ENCODE data around the gene APC. TPM values are rescaled to one million over a fixed set of nuclear protein-coding genes. Genes with fewer than 3 reads are reported as not detected.

The APC gene
- total and polyA plus RNA-seq, 2 donors (not counting 3 experiments of a cell fraction or from before 2014, with no cell fraction given), result 11.2 to 39.6 TPM

DNA sequence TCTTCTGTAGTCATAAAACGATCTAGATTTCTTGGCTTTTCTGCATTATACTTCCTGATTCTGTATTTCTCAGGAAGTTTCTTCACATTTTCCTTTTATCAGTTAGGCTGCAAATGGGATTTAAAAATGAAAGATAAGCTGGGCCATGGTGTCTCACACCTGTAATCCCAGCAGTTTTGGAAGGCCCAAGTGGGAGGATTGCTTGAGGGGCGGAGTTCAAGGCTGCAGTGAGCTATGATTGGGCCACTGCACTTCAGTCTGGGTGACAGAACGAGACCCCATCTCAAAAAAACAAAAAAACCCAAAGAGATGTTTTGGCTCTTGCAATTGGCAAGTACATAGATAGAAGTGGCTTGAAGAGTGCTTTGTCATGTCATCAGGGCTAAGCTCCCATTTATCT lies 26.2 kb upstream of the APC start:
- H3K9me1 ChIP-seq (replicated peaks; ENCODE audit: control insufficient read depth, extremely low read depth, insufficient read depth, low read length), result no peaks in the 10 kb centered on the region
- BruUV-seq (replicated peaks), result no TSS peak
- H3K27ac ChIP-seq (ENCODE audit: insufficient read depth, low read depth, low read length), result no peak overlapping the region
- no peak overlapping the region for H3K9ac ChIP-seq (replicated peaks; ENCODE audit: extremely low read depth, insufficient read depth, low read length)
- intact Hi-C loops (cut with micrococcal nuclease) (no loop called here), dilution Hi-C loops (cut with MboI; ENCODE audit: extremely low pct_ligation_motif_present, low sequenced_read_pairs) (no loop called here)
- ChIA-PET POLR2A (no interaction called here), CTCF (interaction anchor here (0.9 to 1.6 kb wide), 2 partner anchors 9 to 17 kb away, joined by 3 read pairs; no protein-coding TSS in a partner anchor)
- H3K4me1 ChIP-seq (ENCODE audit: control insufficient read depth, extremely low read depth, insufficient read depth, low read length), result peaks cover 18% of the 10 kb centered on the region
- H3K79me2 ChIP-seq (ENCODE audit: control insufficient read depth, insufficient read depth, low read length), result peaks cover 60% of the 10 kb centered on the region
- FAIRE-seq (no peak), DNase-seq (ENCODE audit: low read depth, low spot score) (no peak)
- H3K27me3 ChIP-seq (ENCODE audit: control insufficient read depth in 2 of 2, insufficient read depth in 2 of 2, low read length in 2 of 2), result no peaks in the 10 kb centered on the region
- H4K20me1 ChIP-seq (replicated peaks; ENCODE audit: control insufficient read depth, extremely low read depth, insufficient read depth, low read length), result no peaks in the 10 kb centered on the region
- no peak overlapping the region for H3K4me3 ChIP-seq (replicated peaks in 1 of 3; ENCODE audit: insufficient read depth in 1 of 3, low read depth in 1 of 3, low read length in 3 of 3)
- no peak overlapping the region for H2AFZ ChIP-seq (ENCODE audit: low read depth, low read length)
- no peak overlapping the region for H3K4me2 ChIP-seq (ENCODE audit: insufficient read depth, low read length)
- no peak for TF ChIP-seq GATA2 (IDR thresholded peaks at IDR 0.05; ENCODE audit: insufficient read depth, insufficient read length, low read depth, low read length)
- no peak for TF ChIP-seq EZH2 (IDR thresholded peaks at IDR 0.05; ENCODE audit: borderline replicate concordance, low read depth, low read length, severe bottlenecking)
- TF ChIP-seq, protein P1, sequence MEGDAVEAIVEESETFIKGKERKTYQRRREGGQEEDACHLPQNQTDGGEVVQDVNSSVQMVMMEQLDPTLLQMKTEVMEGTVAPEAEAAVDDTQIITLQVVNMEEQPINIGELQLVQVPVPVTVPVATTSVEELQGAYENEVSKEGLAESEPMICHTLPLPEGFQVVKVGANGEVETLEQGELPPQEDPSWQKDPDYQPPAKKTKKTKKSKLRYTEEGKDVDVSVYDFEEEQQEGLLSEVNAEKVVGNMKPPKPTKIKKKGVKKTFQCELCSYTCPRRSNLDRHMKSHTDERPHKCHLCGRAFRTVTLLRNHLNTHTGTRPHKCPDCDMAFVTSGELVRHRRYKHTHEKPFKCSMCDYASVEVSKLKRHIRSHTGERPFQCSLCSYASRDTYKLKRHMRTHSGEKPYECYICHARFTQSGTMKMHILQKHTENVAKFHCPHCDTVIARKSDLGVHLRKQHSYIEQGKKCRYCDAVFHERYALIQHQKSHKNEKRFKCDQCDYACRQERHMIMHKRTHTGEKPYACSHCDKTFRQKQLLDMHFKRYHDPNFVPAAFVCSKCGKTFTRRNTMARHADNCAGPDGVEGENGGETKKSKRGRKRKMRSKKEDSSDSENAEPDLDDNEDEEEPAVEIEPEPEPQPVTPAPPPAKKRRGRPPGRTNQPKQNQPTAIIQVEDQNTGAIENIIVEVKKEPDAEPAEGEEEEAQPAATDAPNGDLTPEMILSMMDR (IDR thresholded peaks at IDR 0.05; ENCODE audit: extremely low read depth in 1 of 2, insufficient read depth in 1 of 2, low read depth in 1 of 2, low read length in 2 of 2), result no peak
- TF ChIP-seq, protein P2, sequence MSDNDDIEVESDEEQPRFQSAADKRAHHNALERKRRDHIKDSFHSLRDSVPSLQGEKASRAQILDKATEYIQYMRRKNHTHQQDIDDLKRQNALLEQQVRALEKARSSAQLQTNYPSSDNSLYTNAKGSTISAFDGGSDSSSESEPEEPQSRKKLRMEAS (IDR thresholded peaks at IDR 0.05; ENCODE audit: insufficient read depth, insufficient read length), result no peak
- TF ChIP-seq POLR2AphosphoS5 (IDR thresholded peaks at IDR 0.05; ENCODE audit: insufficient read depth, low read depth, low read length), result no peak
- TF ChIP-seq MYC (IDR thresholded peaks at IDR 0.05; ENCODE audit: low read depth, low read length), result no peak
- no peak for TF ChIP-seq JUN (IDR thresholded peaks at IDR 0.05; ENCODE audit: borderline replicate concordance, insufficient read depth, insufficient read length, low read depth)
- no peak for TF ChIP-seq POLR2A (IDR thresholded peaks at IDR 0.05; ENCODE audit: low read depth, low read length)
- no peak for TF ChIP-seq FOS (IDR thresholded peaks at IDR 0.05; ENCODE audit: borderline replicate concordance, insufficient read depth, low read length)
- H3K36me3 ChIP-seq (ENCODE audit: control insufficient read depth in 2 of 2, extremely low read depth in 1 of 2, insufficient read depth in 2 of 2, low read length in 2 of 2), result no peaks in the 10 kb centered on the region
- no peaks in the 10 kb centered on the region for H3K9me3 ChIP-seq (replicated peaks; ENCODE audit: control insufficient read depth, insufficient read depth, low read length)

Data from endothelial cell of umbilical vein (primary cell).